Heart right ventricle (tissue), 16 donors: Measurements from ENCODE around the gene DENND2A. TPM values are rescaled to one million over a fixed set of nuclear protein-coding genes. Genes with fewer than 3 reads are reported as not detected.

Experiments used
- ATAC-seq, 8 donors: fragments of 200-7000 bp; cut with Tn5 transposase; one replicate each; pipeline ENCODE4 v1.9.1; 2020; ENCODE audit warnings: mild to moderate bottlenecking in 8 of 8, moderate library complexity in 8 of 8, moderate number of reproducible peaks in 1 of 8
- DNase-seq, 2 donors: peaks; one replicate each; pipeline ENCODE4 v3.0.0-alpha.2; 2020
- H3K27ac ChIP-seq, 10 donors: fragments of 200-600 bp; sonication (generic) in 2 of 10; one replicate each; pipeline versions ENCODE4 v1.5.0 to v1.8.0; 2020 to 2022; ENCODE audit warnings: mild to moderate bottlenecking in 3 of 10
- H3K27me3 ChIP-seq, 7 donors: fragments of 200-600 bp; one replicate each; pipeline ENCODE4 v1.8.0; 2021 to 2022; ENCODE audit warnings: mild to moderate bottlenecking in 2 of 7
- H3K36me3 ChIP-seq, 9 donors: fragments of 200-600 bp; sonication (generic) in 1 of 9; one replicate each; pipeline versions ENCODE4 v1.5.0 to v1.8.0; 2020 to 2022; ENCODE audit warnings: mild to moderate bottlenecking in 2 of 9
- H3K4me1 ChIP-seq, 9 donors: fragments of 200-600 bp; sonication (generic) in 1 of 9; one replicate each; pipeline versions ENCODE4 v1.5.0 to v1.8.0; 2020 to 2022; ENCODE audit warnings: mild to moderate bottlenecking in 4 of 9
- H3K4me3 ChIP-seq, 10 donors: fragments of 200-600 bp; sonication (generic) in 2 of 10; one replicate each; pipeline versions ENCODE4 v1.5.0 to v1.8.0; 2020 to 2022; ENCODE audit warnings: mild to moderate bottlenecking in 7 of 10, moderate library complexity in 2 of 10
- H3K9me3 ChIP-seq, 11 donors: fragments of 200-600 bp in 10 of 11; sonication (generic) in 2 of 11; one replicate each; pipeline versions ENCODE4 v1.5.0 to v1.8.0; 2013 to 2022; ENCODE audit warnings: mild to moderate bottlenecking in 2 of 11, control low read depth in 1 of 11, moderate library complexity in 1 of 11
- WGBS, 2 donors: extraction: QIAGEN DNeasy Blood & Tissue Kit; methylation state at CpG; one replicate each; pipeline ENCODE4 v1.1.7; 2013; ENCODE audit warnings: inconsistent platforms in 1 of 2; 5-methylcytosine and 5-hydroxymethylcytosine counted together
- intact Hi-C, 10 donors: fragments of 100-400 bp; cut with DNase I; formaldehyde crosslinking; loops; one replicate each; pipeline versions ENCODE4 v1.11.1 to v1.14.2; 2022
- polyA plus RNA-seq, 2 donors: library from polyadenylated mRNA; stranded (reverse); fragments of 200-250 nt; gene quantifications; one replicate each; pipeline ENCODE4 v1.2.3, GENCODE V29; 2013
- total RNA-seq, 10 donors: library from RNA; stranded (reverse); fragmentation: NEBNext Ultra II Directional in 3 of 10; extraction: Animal tissue kit (Norgen Biotek cat#: 25700) in 3 of 10; gene quantifications; one replicate each; pipeline versions ENCODE4 v1.2.1 to v1.2.4, GENCODE V29; 2021 to 2023
- TF ChIP-seq, protein P1 (sequence below), 9 donors: fragments of 200-600 bp; sonication (generic) in 2 of 9; IDR thresholded peaks; one replicate each; pipeline versions ENCODE4 v1.5.0 to v1.8.0; 2021 to 2022; ENCODE audit warnings: antibody characterized with exemption in 9 of 9, mild to moderate bottlenecking in 5 of 9, moderate library complexity in 1 of 9
- donor health status: Arrhythmogenic right ventricular cardiomyopathy.
- donor health status: ischemic (EF 13 %, LVEDD 7.1; RV severe dilation, severe dysfunction).
- donor health status: healthy with polysubstance abuse.
- donor health status: DM: no; HTN: yes; CAD: no.
- donor health status: DM: no; HTN: no; CAD: no.
- donor health status: ischemic (EF 25% LVEDD 6.9; RV normal size, moderate dysfunction).
- donor health status: ischemic (EF 25% LVEDD 5.7; RV mildly dilated, moderate dysfunction).
- donor health status: healthy.
- donor health status: DM: yes; HTN: yes; CAD: no.
- donor health status: Ischemic cardiomyopathy.
- donor health status: ischemic (EF 35%, LVEDD 5.7; RV mildly dilated, moderate dysfunction).
- donor health status: nonischemic (EF 11% LVEDD 7.7; RV severe dilation, severe dysfunction).
- donor health status: DM: yes; HTN: yes; CAD: no.
- donor health status: PGD.
- donor health status: ischemic (EF 29% LVEDD 5.4; RV normal size, mild dysfunction).
- donor health status: nonischemic (EF 23%, LVEDD 6.1; RV moderate dilation, normal function).

Gene DENND2A
- total and polyA plus RNA-seq, 12 donors, result 3.8 to 16.9 (median 9.8) TPM

DNA sequence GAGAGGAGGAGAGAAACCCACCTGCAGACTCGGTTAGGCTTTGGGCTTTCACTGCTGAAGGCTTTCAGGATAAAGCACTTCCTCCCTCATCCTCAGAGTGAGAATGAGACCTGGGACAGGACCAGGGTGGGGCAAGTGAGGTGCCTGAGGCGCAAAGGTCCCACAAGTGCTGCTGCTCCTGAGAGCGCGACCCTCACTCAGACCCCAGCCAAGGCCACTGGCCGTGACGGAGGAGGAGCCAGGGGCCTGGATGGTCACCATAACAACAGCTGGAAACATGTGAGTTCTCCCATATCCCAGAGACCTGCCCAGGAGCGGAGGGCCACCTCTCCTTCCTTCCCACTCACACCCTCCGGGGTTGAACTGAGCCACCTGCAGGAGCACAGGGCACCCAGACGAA is 114.4 kb downstream of the DENND2A start:
- Histone ChIP-seq H3K27me3 (no peaks in the 10 kb centered on the region), H3K4me3 (no peak overlapping the region), H3K4me1 (peaks cover 0 to 9% (median 0%) of the 10 kb centered on the region in 9 donors), H3K27ac (no peak overlapping the region), H3K36me3 (peaks cover 0 to 74% (median 5%) of the 10 kb centered on the region in 9 donors), H3K9me3 (no peaks in the 10 kb centered on the region)
- intact Hi-C loops, result no loop called here
- TF ChIP-seq, protein P1, sequence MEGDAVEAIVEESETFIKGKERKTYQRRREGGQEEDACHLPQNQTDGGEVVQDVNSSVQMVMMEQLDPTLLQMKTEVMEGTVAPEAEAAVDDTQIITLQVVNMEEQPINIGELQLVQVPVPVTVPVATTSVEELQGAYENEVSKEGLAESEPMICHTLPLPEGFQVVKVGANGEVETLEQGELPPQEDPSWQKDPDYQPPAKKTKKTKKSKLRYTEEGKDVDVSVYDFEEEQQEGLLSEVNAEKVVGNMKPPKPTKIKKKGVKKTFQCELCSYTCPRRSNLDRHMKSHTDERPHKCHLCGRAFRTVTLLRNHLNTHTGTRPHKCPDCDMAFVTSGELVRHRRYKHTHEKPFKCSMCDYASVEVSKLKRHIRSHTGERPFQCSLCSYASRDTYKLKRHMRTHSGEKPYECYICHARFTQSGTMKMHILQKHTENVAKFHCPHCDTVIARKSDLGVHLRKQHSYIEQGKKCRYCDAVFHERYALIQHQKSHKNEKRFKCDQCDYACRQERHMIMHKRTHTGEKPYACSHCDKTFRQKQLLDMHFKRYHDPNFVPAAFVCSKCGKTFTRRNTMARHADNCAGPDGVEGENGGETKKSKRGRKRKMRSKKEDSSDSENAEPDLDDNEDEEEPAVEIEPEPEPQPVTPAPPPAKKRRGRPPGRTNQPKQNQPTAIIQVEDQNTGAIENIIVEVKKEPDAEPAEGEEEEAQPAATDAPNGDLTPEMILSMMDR (IDR thresholded peaks at IDR 0.05), result no peak
- DNase-seq (no peak), ATAC-seq (peak in 1 of 8 donors; percentile 34)
- WGBS, 2 donors, result 88 to 90% methylated on average over 9 of the region's 9 CpGs

DNA sequence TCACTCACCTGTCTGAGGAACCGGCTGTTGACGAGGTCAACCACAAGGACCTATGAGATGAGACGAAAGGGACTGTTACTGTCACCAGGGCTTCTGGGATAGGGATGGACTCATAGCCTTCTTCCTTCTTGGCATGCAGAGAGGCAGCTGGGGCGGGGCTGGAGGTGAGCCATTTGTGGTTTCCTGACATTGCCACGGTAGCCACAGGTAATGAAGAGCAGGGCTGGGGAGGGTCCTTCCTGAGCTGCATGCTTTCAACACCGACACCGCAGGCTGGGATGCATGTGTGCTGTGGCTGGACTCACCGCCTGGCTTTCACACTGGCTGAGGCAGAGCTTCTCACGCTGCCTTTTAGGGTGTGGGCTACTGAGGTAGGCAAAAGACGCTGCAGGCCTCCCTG is 114.9 kb downstream of the DENND2A start:
- Histone ChIP-seq H3K27ac (no peak overlapping the region), H3K4me1 (peaks cover 0 to 9% (median 0%) of the 10 kb centered on the region in 9 donors), H3K4me3 (no peak overlapping the region), H3K9me3 (no peaks in the 10 kb centered on the region), H3K27me3 (no peaks in the 10 kb centered on the region), H3K36me3 (peaks cover 0 to 76% (median 5%) of the 10 kb centered on the region in 9 donors)
- ATAC-seq (peak in 1 of 8 donors; percentile 21), DNase-seq (no peak)
- TF ChIP-seq, protein P1 (IDR thresholded peaks at IDR 0.05), result no peak
- intact Hi-C loops, result no loop called here
- WGBS, 2 donors, result 82 to 93% methylated on average over 10 of the region's 10 CpGs

DNA sequence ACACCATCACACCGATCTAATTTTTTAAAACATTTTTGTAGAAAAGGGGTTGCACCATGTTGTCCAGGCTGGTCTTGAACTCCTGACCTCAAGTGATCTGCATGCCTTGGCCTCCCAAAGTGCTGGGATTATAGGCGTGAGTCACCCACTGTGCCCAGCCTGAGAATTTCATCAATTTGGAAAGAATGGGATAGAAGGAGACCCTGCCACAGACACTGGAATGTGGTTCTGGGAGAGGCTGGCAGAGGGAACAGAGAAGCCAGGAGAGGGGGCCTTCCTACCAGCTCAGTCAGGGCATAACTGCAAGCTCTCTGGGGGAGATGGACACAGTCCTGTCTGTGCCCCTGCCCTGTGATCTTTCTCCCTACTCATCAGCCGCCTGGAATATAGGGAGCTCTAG is 119.2 kb downstream of the DENND2A start:
- Histone ChIP-seq H3K9me3 (no peaks in the 10 kb centered on the region), H3K4me3 (no peak overlapping the region), H3K36me3 (peaks cover 0 to 78% (median 8%) of the 10 kb centered on the region in 9 donors), H3K27me3 (no peaks in the 10 kb centered on the region), H3K27ac (no peak overlapping the region), H3K4me1 (peaks cover 6 to 22% (median 19%) of the 10 kb centered on the region in 9 donors)
- TF ChIP-seq, protein P1 (IDR thresholded peaks at IDR 0.05), result no peak
- ATAC-seq, result no peak
- 91 to 95% methylated on average over 3 of the region's 3 CpGs for WGBS, 2 donors
- no peak for DNase-seq
- intact Hi-C loops, result no loop called here

DNA sequence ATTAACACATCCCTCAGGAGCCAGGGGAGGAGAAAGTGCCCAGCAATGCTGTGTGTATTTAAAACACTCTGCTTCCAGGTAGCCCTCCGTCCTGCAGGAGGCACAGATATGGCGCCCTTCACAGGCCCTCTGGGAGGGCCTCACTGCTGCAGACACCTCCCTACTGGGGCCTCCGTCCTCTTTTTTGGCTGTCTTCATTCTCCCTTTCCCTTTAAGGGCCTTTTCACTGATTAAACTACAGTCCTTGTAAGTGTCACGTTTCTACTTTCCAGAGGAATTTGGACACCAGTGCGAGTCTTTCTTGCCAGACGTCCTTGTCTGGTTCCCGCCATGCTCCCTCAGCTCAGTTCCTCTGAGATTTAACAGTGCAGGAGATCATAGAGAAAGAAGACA is 121.6 kb downstream of the DENND2A start:
- Histone ChIP-seq H3K4me3 (no peak overlapping the region), H3K36me3 (peaks cover 0 to 56% (median 8%) of the 10 kb centered on the region in 9 donors), H3K27ac (peak overlapping the region in 7 of 10 donors; percentile 26 to 76 (median 52)), H3K9me3 (no peaks in the 10 kb centered on the region), H3K4me1 (peaks cover 6 to 22% (median 16%) of the 10 kb centered on the region in 9 donors), H3K27me3 (no peaks in the 10 kb centered on the region)
- WGBS, 2 donors, result 47 to 54% methylated on average over 7 of the region's 7 CpGs
- intact Hi-C loops, result loop anchor here in 4 of 10 donors (2.0 to 10.0 kb wide), 2 partner anchors 46 to 134 kb away; no protein-coding TSS in a partner anchor
- TF ChIP-seq, protein P1 (IDR thresholded peaks at IDR 0.05), result no peak
- DNase-seq (peak in 1 of 2 donors; percentile 14), ATAC-seq (peak; percentile 7 to 35 (median 20))
